IPS-11a (cell line): ENCODE data around the gene DHRS2.
"Not testable (repeated sequence)": the region's sequence is repeated elsewhere in the genome, so short reads cannot be mapped to it uniquely, and the experiment has no call there.

Source experiments
- H3K4me3 ChIP-seq: one replicate; pipeline ENCODE4 v1.5.1; 2013; ENCODE audit warnings: low read depth, low read length, control low read depth

DHRS2 gene, protein sequence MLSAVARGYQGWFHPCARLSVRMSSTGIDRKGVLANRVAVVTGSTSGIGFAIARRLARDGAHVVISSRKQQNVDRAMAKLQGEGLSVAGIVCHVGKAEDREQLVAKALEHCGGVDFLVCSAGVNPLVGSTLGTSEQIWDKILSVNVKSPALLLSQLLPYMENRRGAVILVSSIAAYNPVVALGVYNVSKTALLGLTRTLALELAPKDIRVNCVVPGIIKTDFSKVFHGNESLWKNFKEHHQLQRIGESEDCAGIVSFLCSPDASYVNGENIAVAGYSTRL

DNA sequence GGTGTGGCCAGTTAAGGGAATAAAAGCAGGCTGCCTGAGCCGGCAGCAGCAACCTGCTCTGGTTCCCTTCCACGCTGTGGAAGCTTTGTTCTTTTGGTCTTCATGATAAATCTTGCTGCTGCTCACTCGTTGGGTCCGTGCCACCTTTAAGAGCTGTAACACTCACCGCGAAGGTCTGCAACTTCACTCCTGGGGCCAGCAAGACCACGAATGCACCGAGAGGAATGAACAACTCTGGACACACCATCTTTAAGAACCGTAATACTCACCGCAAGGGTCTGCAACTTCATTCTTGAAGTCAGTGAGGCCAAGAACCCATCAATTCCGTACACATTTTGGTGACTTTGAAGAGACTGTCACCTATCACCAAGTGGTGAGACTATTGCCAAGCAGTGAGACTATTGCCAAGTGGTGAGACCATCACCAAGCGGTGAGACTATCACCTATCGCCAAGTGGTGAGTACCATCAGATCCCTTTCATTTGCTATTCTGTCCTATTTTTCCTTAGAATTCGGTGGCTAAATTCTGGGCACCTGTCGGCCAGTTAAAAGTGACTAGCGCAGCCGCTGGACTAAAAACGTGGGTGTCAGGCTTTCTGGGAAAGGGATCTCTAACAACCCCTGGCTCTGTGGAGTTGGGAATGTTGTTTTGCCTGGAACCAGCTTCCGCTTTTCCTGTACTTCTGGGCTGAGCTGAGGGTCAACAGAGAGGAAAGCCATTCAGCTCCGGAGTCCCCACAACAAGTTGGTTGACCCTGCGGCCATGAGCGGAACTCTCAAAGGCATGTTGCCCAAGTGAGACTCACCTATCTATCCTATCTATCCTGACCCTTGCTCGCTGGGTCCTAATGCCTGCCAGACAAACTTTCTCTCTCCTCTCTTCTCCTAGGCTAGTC, at the start of gene DHRS2:
Gene DHRS2 (plus strand): TSS at position 48 of the 895 bp plus-strand sequence. CDS start 2,501 bp downstream, outside the sequence.
- no peak within 1 kb of the TSS for H3K4me3 ChIP-seq

DNA sequence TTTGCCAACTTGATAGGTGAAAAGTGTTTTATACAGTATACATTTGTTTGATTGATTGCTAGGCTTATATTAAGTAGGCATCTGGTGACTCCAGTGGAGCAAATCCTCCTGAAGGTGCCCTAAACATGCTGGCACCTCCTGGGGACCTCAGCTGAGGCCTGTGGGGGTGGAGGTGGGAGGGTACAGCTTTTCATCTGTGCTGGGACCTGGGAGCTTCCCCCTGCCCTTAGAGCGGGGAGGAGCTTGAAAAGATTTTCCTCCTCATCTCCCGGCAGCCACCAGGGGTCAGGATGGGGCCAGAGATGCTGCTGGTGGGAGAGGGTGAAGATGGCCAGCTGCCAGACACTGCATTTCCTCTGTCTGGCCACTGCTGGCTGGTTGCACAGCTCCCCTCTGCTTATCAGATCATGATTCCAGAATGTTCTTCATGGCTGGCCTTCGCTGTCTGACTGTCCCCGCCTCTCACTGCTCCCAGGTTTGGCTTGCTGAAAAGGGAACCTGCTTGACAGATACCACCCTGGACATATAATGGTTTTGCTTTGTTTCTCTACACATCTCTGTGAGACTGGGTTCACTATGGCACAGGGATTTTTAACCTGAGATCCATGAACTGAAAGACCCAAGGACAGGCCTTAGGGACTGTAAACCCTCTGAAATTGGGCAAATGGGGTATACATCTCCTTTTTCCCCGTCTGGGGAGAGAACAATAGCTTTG, 47.1 kb upstream of the DHRS2 start:
- H3K4me3 ChIP-seq, result no peak overlapping the region

DNA sequence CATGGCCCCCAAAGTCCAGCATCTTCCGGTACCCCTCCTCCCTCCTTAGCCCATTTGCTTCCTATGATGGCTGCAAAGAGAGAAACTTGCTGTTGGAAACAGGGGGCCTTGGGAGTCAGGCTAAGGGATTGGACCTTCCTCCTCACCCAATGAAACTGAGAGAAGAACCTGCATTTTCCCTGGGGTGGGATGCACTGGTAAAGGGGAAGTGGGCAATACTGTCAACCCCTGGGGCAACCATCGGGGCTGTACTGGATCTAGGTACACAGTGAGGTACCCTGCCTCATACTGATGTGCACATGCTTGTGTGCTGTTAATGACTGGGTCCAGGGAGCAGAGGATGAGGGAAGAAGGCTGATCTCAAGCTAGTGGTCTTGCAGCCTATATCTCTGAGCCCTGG, 46.6 kb upstream of the DHRS2 start:
- no peak overlapping the region for H3K4me3 ChIP-seq

DNA sequence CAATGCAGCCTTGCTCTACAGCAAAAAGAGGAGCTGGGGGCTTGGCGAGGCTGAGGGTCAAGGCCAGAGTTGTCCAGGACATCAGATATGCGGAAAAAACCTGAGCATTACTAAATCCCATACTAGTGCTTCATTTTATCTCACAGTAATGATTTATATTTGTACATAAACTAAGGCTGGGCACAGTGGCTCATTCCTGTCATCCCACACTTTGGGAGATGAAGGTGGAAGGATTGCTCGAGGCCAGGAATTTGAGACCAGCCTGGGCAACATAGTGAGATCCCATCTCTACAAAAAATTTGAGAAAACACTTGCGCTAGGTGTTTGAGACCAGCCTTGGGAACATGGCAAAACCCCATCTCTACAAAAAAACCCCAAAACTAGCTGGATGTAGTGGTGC, 46.0 kb upstream of the DHRS2 start:
- no peak overlapping the region for H3K4me3 ChIP-seq

DNA sequence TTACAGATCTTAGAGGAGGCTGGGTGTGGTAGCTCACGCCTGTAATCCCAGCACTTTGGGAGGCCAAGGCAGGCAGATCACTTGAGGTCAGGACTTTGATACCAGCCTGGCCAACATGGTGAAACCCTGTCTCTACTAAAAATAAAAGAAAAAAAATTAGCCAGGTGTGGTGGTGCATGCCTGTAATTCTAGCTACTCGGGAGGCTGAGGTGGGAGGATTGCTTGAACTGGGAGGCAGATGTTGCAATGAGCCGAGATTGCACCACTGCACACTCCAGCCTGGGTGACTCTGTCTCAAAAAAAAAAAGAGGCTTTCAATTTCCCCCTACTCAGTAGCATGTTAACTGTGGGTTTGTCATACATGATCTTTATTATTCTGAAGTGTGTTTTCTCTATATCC, 42.0 kb upstream of the DHRS2 start:
- not testable (repeated sequence) for H3K4me3 ChIP-seq

DNA sequence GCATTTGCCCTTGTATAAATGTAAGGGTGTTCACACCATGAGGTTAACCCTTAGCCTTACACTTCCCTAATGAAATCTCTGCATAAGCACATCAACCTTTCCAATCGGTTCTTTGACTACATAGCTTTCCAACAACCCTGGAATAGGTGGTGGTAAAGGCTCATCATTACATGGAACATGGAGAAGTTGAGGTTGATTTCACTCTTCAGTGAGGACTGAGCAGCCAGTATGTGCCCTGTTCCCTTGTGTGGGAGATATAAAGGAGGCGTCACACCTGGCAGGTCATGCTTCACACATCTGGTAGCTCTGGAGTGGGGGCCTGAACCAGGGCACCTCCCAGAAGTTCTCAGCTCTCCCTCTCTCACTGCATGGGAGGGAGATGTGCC, 35.8 kb upstream of the DHRS2 start:
- no peak overlapping the region for H3K4me3 ChIP-seq

DNA sequence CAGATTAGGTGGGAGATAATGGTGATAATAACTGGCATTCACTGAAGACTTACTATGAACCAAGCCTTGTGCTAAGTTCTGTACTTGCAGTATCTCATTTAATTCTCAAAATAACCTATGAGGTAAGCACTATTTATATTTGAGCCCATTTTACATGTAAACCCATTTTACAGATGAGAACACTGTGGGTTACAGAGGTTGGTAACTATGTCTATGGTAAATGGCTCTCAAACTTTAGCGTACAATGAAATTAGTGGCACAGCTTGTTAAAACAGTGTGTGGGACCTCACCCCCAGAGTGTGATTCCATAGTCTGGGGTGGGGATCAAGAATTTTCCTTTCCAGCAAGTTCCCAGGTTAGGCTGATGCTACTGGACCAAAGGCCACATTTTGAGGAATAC, 35.4 kb upstream of the DHRS2 start:
- H3K4me3 ChIP-seq, result no peak overlapping the region

DNA sequence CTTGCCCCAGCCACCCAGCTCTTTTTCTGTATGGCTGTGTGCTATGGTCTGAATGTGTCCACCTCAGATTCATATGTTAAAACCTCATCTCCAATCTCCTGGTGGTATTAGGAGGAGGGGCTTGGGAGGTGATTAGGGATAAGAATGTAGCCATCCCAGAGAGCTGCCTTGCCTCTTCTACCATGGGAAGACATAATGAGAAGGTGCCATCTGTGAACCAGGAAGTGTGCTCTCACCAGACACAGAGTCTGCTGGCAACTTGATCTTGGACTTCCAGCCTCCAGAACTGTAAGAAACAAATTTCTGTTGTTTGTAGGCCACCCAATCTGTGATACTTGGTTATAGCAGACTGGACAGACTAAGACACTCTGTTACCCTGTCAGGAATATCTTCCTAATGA, 34.7 kb upstream of the DHRS2 start:
- no peak overlapping the region for H3K4me3 ChIP-seq

DNA sequence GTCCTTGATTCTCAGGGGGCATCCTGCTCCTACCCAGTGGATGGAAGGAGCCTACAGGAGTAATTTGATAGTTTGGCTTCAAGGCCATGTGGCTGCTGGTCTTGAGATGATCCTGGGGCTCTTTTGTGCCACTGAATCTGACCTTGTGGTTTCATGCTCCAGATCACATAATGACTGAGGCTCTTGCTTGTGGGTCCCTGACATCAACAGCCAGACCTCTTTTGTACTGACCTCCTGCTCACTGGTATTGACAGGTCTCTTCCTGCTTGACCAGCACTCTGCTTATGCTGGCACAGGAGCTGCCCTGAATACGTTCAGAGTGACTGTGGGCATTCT, 34.4 kb upstream of the DHRS2 start:
- H3K4me3 ChIP-seq, result no peak overlapping the region

DNA sequence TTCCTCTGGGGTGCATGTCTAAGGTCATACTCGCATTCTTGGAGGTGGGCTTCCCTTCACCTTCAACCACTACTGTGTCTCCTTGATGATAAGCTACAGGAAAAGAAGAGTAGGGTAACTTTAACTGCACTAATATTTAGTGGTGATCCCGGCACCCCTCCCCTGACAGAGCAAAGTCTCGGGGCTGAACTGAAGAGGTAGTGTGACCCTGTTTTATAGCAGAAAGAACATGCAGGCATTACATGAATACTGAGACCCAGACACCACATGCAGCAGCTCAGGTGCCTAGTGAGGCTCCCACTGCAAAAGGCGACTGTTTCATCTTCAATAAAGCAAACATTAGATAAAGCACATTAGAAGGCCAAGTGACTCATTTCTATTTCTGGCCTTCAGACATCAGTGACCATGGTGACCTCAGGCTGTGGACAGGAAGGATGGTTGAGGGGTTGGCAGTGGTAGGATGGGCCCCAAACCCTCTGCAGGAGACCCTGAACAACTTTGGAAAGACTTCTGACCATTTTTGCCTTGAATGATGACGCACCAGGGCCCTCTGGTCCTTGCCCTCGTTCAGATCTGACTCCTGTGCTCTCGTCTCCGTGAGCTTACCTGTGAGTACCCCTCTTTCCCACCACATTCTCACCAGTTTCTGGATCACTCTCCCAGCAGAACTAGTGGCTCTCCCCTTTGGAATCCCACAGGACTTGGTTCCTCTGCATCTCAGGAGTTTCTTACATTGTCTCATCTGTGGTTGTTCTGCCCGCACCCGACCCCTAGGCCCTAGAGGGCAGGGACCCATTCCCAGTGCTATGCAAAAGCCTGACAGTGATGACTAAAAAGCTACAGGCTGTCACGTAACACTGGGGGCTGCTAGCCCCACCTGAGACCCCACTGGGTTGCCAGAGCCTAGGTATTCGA, 33.7 kb upstream of the DHRS2 start:
- H3K4me3 ChIP-seq, result no peak overlapping the region

DNA sequence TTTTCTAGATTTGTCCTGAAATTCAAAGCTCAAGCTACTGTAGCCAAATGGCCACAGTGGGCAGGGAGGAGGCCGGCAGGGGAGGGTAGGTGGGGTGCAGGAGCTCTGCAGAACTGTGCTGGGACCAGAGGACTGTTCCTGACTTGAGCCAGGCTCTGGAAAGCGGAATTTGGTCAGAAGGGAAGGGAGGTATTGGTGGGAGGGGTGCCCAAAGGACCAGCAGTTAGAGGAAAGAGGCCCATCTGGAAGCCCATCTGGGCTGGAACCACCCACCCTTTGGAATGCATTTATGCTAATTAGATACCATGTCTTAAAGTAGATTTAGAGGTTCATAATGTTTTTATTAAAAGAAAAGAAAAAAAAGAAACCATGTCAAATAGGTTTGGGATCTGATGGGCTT, 33.1 kb upstream of the DHRS2 start:
- H3K4me3 ChIP-seq, result no peak overlapping the region

DNA sequence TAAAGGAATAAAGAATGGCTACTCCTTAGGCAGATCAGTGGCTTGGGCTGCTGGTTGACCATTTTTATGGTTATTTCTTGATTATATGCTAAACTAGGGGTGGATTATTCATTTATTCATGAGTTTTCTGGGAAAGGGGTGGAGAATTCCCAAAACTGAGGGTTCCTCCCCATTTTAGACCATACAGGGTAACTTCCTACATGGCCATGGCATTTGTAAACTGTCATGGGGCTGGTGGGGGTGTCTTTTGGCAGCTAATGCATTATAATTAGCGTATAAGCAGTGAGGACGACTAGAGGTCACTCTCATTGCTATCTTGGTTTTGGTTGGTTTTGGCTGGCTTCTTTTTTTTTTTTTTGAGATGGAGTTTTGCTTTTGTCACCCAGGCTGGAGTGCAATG, 32.0 kb upstream of the DHRS2 start:
- no peak overlapping the region for H3K4me3 ChIP-seq

DNA sequence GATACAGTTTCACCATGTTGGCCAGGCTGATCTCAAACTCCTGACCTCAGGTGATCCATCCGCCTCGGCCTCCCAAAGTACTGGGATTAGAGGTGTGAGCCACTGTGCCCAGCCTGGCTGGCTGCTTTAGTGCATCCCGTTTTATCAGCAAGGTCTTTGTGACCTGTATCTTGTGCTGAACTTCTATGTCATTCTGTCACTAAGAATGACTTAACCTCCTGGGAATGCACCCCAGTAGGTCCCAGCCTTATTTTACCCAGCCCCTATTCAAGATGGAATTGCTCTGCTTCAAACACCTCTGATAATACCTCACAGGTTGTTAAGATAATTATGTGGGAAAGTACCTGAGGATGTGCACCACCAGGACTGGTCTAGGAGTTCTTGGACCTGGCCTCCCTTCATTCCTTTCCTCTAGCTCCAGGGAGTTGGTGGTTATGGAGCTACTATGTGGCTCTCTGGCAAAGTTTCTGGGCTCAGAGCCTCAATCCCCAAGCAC, 31.4 kb upstream of the DHRS2 start:
- H3K4me3 ChIP-seq, result no peak overlapping the region

DNA sequence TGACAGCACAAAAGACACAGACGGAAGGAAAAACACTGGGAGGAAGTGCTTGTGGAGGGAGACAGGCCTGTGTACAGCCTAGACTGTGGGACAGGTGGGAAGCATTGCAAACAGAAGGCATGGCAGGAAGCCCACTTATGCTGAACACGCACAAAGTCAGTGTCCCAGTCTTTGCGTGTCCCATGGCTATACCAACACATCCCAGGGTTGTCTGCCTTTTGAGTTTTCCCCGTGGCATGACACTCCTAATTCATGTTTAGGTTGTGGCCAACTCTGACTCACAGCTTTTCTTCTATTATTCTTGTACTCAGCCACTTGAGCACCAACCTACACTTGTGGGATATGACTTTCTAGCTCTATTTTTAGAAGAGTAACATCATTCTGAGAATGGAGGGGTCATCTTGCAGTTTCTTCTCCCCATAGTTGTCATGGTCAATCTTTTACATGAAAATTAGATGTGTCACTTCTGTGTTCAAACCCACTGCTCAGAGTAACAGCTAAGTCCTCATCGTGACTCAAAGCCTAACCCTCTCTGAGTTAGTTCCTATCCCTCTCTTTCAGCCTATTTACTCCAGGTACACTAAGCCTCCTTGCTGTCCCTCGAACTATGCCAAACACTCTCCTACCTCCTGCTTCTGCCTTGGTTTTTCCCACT, 30.1 kb upstream of the DHRS2 start:
- H3K4me3 ChIP-seq, result no peak overlapping the region

DNA sequence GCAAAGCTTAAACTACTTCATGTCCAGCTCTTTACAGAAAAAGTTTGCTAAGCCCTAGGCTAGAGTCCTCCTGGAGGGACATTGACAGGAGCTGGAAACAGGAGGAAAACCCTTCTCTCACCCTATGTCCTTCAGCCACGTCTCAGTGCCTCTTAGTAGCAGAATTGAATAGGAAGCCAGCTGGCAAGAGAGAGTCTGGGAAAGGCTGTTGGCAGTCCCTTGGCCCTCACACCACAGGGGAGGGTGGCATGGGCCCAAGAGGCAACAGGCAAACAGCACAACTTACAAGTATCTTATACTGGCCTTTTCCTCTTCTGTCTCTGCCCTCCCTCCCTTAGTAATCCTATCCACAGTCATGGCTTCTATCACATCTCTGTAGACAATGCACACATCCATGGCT, 27.7 kb upstream of the DHRS2 start:
- H3K4me3 ChIP-seq, result no peak overlapping the region

DNA sequence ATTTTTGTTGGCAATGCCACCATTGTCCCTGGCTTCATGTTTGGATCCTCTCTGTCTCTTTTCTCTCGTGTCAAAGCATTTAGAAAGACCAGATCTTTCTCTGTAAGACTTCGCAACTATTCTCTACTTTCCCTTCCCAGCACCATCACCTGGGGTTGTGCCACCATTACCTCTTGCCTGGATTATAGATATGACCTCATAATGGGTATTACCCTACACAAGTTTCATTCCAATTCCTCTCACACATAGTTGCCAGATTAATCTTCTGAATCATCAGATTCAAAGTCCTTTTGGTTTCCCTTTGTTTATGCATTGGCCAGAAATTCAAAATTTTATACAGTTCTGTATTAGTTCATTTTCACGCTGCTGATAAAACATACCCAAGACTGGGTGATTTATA, 27.2 kb upstream of the DHRS2 start:
- no peak overlapping the region for H3K4me3 ChIP-seq

DNA sequence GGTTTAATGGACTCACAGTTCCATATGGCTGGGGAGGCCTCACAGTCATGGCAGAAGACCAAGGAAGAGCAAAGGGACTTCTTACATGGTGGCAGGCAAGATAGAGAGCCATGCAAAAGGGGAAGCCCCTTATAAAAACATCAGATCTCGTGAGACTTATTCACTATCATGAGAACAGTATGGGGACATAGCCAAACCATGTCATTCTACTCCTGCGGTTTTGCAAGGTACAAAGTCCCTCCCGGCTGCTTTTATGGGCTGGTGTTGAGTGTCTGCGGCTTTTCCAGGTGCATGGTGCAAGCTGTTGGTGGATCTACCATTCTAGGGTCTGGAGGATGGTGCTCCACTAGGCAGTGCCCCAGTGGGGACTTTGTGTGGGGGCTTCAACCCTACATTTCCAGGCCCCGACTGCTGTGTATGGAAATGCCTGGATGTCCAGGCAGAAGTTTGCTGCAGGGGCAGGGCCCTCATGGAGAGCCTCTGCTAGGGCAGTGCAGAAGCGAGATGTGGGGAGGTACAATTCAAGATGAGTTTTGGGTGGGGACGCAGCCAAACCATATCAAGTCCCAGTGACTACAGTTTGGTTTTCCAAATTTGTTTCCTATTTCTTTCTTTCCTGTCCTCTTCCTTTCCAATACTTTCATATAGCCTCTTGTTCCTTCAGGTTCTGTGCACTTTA, 26.6 kb upstream of the DHRS2 start:
- H3K4me3 ChIP-seq, result not testable (repeated sequence)

DNA sequence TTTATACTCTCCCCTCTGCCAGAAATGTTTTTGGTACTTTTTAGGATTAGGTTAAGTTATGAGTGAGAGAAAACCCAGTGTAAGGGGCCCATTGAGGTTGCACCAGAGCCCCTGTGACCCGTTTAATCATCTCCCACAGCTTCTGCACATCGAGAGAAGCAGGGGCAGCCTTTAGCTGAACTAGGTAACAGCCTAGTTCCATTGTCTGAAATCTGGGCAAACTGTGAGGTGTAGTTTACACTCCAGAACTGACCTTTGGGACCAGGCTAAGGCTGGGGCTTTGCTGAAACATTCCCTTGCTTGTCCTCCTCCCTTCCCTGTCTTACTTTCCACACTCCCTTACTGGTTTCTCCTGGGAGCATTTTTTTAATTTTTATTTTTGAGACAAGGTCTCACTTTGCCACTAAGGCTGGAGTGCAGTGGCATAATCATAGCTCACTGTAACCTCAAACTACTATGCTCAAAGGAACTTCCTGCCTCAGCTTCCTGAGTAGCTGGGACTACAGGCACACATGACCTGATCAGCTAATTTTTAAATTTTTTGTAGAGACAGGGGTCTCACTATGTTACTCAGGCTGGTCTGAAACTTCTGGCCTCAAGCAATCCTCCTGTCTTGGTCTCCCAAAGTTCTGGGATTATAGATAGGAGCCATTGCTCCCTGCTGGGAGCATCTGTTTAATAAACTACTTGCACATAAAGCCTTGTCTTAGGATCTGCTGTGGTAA, 25.9 kb upstream of the DHRS2 start:
- no peak overlapping the region for H3K4me3 ChIP-seq

DNA sequence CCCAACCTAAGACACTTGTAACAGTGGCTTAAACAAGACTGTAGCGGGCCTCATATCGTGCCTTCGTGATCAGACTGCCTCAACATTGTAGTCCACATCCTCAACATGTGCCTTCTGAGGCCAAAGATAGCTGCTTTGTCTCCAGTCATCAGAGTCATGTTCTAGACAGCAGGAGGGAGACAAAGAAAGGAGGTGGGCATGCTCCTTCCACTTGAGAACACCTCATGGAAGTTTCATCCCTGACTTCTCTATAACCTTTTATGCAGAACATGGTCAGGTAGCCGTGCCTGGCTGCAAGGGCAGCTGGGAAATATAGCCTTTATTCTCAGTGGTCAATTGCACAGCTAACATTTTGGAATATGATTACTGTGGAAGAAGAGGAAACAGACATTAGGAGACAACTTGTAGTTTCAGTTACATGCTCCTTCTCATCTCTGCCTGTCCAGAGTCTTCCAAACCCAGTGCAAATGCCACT, 25.3 kb upstream of the DHRS2 start:
- H3K4me3 ChIP-seq, result no peak overlapping the region
